ENCODE results near the gene CDK5. TPM values are rescaled to one million over a fixed set of nuclear protein-coding genes. Genes with fewer than 3 reads are reported as not detected.

Gene CDK5
- total RNA-seq, 2 experiments from 2014 or later = 12.5 to 16.7 TPM

DNA sequence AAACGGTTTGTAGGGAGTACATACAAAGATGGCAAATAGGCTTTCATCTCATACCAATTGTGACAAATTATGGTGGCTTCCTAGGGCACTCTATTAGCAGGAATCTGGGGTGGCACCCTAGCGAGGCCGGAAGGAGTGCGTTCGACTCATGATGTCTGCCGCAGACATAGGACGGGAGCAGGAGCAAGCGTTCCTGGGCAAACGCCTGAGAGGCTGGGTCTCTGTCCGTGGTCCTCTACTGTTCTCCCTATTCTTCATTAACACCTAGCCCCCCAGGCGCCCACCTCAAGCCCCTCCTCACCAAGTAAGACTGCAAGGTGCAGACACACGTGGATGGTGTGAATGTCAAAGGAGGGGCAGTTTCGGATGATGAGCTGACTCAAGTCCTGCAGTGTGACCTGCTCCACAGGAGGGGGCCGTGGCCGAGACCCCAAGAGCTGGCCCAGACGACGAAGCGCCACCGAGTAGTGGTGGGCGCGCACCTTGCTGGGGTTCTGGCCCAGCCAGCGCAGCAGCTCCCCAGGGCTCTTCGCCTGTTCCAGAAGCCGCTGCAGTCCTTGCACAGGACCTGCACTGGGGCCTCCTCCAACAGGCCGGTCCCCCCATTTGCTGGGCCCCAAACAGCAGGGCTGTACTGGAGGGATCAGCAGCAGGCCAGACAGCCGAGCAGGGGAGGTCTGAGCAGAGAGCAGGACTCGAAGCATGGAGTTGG lies 21.7 kb upstream of the CDK5 start:
- CTCF ChIA-PET = no interaction called here
- peaks cover 33% of the 10 kb centered on the region for H3K4me1 Mint-ChIP-seq

GRCh38 chr7:151078233-151079040 lies 20.7 kb upstream of the CDK5 start:
- intact Hi-C loops (cut with DNase I, micrococcal nuclease) = no loop called here
- no peaks in the 10 kb centered on the region for H3K27me3 Mint-ChIP-seq
- DNase-seq (no peak), ATAC-seq (no peak)
- H3K36me3 Mint-ChIP-seq (ENCODE audit: low read depth) = peaks cover 22% of the 10 kb centered on the region
- peaks cover 33% of the 10 kb centered on the region for H3K4me1 Mint-ChIP-seq
- peak overlapping the region; percentile 92 for H3K4me3 Mint-ChIP-seq
- H3K27ac Mint-ChIP-seq = peak overlapping the region; percentile 53
- no peaks in the 10 kb centered on the region for H3K9me3 Mint-ChIP-seq (ENCODE audit: low read depth)
- ChIA-PET CTCF (interaction anchor here (0.6 kb wide), 1 partner anchor 270 kb away, joined by 3 read pairs; no protein-coding TSS in a partner anchor), POLR2A (no interaction called here)

More for the DNA sequence above, 21.7 kb upstream of the CDK5 start:
- Mint-ChIP-seq H3K27me3 (no peaks in the 10 kb centered on the region), H3K27ac (peak overlapping the region; percentile 53), H3K4me3 (peak overlapping the region; percentile 92), H3K36me3 (ENCODE audit: low read depth) (peaks cover 21% of the 10 kb centered on the region), H3K9me3 (ENCODE audit: low read depth) (no peaks in the 10 kb centered on the region)
- POLR2A ChIA-PET = no interaction called here
- ATAC-seq (no peak), DNase-seq (no peak)
- intact Hi-C loops (cut with DNase I, micrococcal nuclease) = no loop called here

GRCh38 chr7:151077705-151078232 lies 20.1 kb upstream of the CDK5 start:
- intact Hi-C loops (cut with DNase I, micrococcal nuclease) = no loop called here
- no peak for ATAC-seq
- no peak for DNase-seq
- H3K27ac Mint-ChIP-seq = peak overlapping the region; percentile 21
- H3K9me3 Mint-ChIP-seq (ENCODE audit: low read depth) = no peaks in the 10 kb centered on the region
- peaks cover 21% of the 10 kb centered on the region for H3K36me3 Mint-ChIP-seq (ENCODE audit: low read depth)
- ChIA-PET CTCF (no interaction called here), POLR2A (no interaction called here)
- peak overlapping the region; percentile 26 for H3K4me3 Mint-ChIP-seq
- H3K4me1 Mint-ChIP-seq = peaks cover 31% of the 10 kb centered on the region
- H3K27me3 Mint-ChIP-seq = no peaks in the 10 kb centered on the region

- ChIA-PET POLR2A (no interaction called here), CTCF (interaction anchor here (0.6 to 1.2 kb wide), 2 partner anchors 14 to 47 kb away, joined by 3 read pairs; no protein-coding TSS in a partner anchor)
- H3K27ac Mint-ChIP-seq = no peak overlapping the region
- ATAC-seq (no peak), DNase-seq (peak; percentile 49)
- H3K4me3 Mint-ChIP-seq = no peak overlapping the region
- peaks cover 26% of the 10 kb centered on the region for H3K4me1 Mint-ChIP-seq
- intact Hi-C loops (cut with DNase I, micrococcal nuclease) = no loop called here
- no peaks in the 10 kb centered on the region for H3K9me3 Mint-ChIP-seq (ENCODE audit: low read depth)
- H3K27me3 Mint-ChIP-seq = no peaks in the 10 kb centered on the region
- peaks cover 20% of the 10 kb centered on the region for H3K36me3 Mint-ChIP-seq (ENCODE audit: low read depth)
Observed at GRCh38 chr7:151076863-151077704, 19.4 kb upstream of the CDK5 start.

DNA sequence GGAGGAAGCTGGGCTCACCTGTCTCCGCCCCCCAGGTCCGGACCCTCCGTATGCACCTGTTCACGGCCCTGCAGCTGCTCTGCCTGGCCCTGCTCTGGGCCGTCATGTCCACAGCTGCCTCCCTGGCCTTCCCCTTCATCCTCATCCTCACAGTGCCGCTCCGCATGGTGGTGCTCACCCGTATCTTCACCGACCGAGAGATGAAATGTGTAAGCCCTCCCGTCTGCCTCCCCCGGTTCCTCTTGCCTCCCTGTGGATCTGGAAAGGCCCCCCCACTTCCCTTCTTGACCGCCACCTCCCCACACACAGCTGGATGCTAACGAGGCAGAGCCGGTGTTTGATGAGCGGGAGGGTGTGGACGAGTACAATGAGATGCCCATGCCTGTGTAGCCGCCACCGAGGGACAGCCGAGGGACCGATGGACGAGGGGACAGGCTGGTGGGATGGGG lies 18.3 kb upstream of the CDK5 start:
- DNase-seq (no peak), ATAC-seq (no peak)
- peaks cover 23% of the 10 kb centered on the region for H3K36me3 Mint-ChIP-seq (ENCODE audit: low read depth)
- H3K4me1 Mint-ChIP-seq = peaks cover 19% of the 10 kb centered on the region
- ChIA-PET POLR2A (interaction anchor here (0.6 kb wide), 1 partner anchor 1324 kb away, joined by 6 read pairs; no protein-coding TSS in a partner anchor), CTCF (interaction anchor here (1.2 kb wide), 1 partner anchor 15 kb away, joined by 3 read pairs; no protein-coding TSS in a partner anchor)
- no peak overlapping the region for H3K4me3 Mint-ChIP-seq
- intact Hi-C loops (cut with DNase I, micrococcal nuclease) = no loop called here
- no peaks in the 10 kb centered on the region for H3K27me3 Mint-ChIP-seq
- H3K27ac Mint-ChIP-seq = no peak overlapping the region
- H3K9me3 Mint-ChIP-seq (ENCODE audit: low read depth) = no peaks in the 10 kb centered on the region

DNA sequence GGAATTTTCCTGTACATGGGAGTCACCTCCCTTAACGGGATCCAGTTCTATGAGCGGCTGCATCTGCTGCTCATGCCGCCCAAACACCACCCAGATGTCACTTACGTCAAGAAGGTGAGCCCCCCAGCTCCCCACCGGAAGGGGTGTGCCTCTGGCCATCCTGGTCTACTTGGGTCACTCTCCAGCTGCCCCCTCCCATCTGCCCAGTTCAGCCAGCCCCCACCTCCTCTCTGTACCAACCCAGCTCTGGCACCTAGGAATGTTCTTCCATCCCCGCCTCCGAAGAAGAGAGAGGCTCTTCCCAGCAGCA lies 17.9 kb upstream of the CDK5 start:
- DNase-seq = no peak
- no peak for ATAC-seq
- peaks cover 24% of the 10 kb centered on the region for H3K36me3 Mint-ChIP-seq (ENCODE audit: low read depth)
- ChIA-PET POLR2A (no interaction called here), CTCF (interaction anchor here (1.2 kb wide), 1 partner anchor 15 kb away, joined by 3 read pairs; no protein-coding TSS in a partner anchor)
- peaks cover 19% of the 10 kb centered on the region for H3K4me1 Mint-ChIP-seq
- peak overlapping the region; percentile 25 for H3K27ac Mint-ChIP-seq
- no peak overlapping the region for H3K4me3 Mint-ChIP-seq
- no peaks in the 10 kb centered on the region for H3K27me3 Mint-ChIP-seq
- intact Hi-C loops (cut with DNase I, micrococcal nuclease) = no loop called here
- no peaks in the 10 kb centered on the region for H3K9me3 Mint-ChIP-seq (ENCODE audit: low read depth)

DNA sequence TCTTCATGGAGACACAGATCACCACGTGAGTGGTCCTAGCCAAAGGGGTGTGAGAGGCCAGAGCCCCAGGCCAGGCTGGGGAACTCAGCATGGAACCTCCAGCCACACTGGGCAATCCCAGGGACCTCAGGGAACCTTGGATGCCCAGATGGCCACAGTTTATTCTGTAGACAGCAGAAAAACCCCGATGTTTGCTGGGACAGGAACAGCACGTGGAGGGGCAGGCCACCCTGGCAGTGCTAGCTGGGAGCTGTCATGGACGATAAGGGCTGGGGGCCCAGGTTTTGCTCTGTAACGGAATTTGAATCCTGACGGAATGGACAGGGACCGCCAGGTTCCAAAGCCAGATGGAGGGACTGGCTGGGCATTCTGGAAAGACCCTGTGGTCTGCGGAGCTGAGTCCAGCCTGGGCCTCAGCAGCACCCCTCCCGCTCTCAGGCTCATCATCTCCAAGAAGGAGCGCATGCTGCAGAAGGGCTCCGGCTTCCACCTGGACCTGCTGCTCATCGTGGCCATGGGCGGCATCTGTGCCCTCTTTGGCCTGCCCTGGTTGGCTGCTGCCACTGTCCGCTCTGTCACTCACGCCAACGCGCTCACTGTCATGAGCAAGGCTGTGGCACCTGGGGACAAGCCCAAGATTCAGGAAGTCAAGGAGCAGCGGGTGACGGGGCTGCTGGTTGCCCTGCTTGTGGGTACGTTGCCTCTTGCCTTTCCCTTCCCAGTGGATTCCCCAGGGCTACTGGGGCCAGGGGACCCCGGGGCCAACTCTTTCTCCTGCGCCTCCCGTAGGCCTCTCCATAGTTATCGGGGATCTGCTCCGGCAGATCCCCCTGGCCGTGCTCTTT lies 17.3 kb upstream of the CDK5 start:
- peaks cover 26% of the 10 kb centered on the region for H3K36me3 Mint-ChIP-seq (ENCODE audit: low read depth)
- DNase-seq (no peak), ATAC-seq (no peak)
- no peak overlapping the region for H3K4me3 Mint-ChIP-seq
- H3K9me3 Mint-ChIP-seq (ENCODE audit: low read depth) = no peaks in the 10 kb centered on the region
- ChIA-PET POLR2A (no interaction called here), CTCF (no interaction called here)
- intact Hi-C loops (cut with DNase I, micrococcal nuclease) = no loop called here
- H3K27me3 Mint-ChIP-seq = no peaks in the 10 kb centered on the region
- H3K4me1 Mint-ChIP-seq = peaks cover 19% of the 10 kb centered on the region
- H3K27ac Mint-ChIP-seq = peak overlapping the region; percentile 25

DNA sequence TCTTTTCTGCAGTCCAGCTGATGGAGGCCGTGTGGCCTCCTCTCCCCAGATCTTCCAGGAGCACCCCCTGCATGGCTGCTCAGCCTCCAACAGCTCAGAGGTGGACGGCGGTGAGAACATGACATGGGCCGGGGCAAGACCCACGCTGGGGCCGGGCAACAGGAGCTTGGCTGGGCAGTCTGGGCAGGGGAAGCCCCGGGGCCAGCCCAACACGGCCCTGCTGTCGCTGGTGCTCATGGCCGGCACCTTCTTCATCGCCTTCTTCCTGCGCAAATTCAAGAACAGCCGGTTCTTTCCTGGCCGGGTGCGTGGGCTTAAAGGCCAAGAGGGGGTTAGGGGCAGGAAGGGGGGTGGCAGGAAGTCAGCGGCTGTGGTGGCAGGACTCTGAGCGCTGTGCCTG lies 16.3 kb upstream of the CDK5 start:
- H3K27me3 Mint-ChIP-seq = no peaks in the 10 kb centered on the region
- H3K9me3 Mint-ChIP-seq (ENCODE audit: low read depth) = no peaks in the 10 kb centered on the region
- DNase-seq (no peak), ATAC-seq (no peak)
- ChIA-PET POLR2A (interaction anchor here (0.6 kb wide), 1 partner anchor 52 kb away, joined by 3 read pairs; no protein-coding TSS in a partner anchor), CTCF (interaction anchor here (0.7 kb wide), 1 partner anchor 111 kb away, joined by 3 read pairs; no protein-coding TSS in a partner anchor)
- H3K36me3 Mint-ChIP-seq (ENCODE audit: low read depth) = peaks cover 25% of the 10 kb centered on the region
- H3K4me3 Mint-ChIP-seq = no peak overlapping the region
- intact Hi-C loops (cut with DNase I, micrococcal nuclease) = no loop called here
- no peak overlapping the region for H3K27ac Mint-ChIP-seq
- H3K4me1 Mint-ChIP-seq = peaks cover 10% of the 10 kb centered on the region

DNA sequence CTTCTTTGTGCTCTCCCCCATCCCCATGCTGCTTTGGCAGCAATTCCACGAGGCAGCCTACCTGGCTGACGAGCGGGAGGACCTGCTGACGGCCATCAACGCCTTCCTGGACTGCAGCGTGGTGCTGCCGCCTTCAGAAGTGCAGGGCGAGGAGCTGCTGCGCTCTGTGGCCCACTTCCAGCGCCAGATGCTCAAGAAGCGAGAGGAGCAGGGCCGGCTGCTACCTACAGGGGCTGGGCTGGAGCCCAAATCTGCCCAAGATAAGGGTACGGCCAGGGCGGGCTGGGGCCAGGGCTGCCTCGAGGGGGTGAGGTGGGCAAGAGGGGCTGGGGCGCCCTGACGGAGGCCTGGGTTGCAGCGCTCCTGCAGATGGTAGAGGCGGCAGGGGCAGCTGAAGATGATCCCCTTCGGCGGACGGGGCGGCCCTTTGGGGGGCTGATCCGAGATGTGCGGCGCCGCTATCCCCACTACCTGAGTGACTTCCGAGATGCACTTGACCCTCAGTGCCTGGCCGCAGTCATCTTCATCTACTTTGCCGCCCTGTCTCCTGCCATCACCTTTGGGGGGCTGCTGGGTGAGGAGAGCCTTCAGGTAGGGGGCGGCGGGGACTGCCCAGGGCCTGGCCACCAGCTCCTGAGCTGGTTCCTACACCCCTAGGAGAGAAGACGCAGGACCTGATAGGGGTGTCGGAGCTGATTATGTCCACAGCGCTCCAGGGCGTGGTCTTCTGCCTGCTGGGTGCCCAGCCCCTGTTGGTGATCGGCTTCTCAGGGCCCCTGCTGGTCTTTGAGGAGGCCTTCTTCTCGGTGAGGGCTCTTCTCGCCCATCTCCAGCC lies 13.6 kb upstream of the CDK5 start:
- H3K36me3 Mint-ChIP-seq (ENCODE audit: low read depth) = peaks cover 21% of the 10 kb centered on the region
- H3K4me3 Mint-ChIP-seq = no peak overlapping the region
- no peaks in the 10 kb centered on the region for H3K4me1 Mint-ChIP-seq
- ChIA-PET POLR2A (interaction anchor here (0.5 kb wide), 1 partner anchor 451 kb away, joined by 10 read pairs; no protein-coding TSS in a partner anchor), CTCF (no interaction called here)
- no peaks in the 10 kb centered on the region for H3K9me3 Mint-ChIP-seq (ENCODE audit: low read depth)
- H3K27ac Mint-ChIP-seq = no peak overlapping the region
- H3K27me3 Mint-ChIP-seq = no peaks in the 10 kb centered on the region
- intact Hi-C loops (cut with DNase I, micrococcal nuclease) = no loop called here
- ATAC-seq (no peak), DNase-seq (no peak)

GRCh38 chr7:151070574-151070960 lies 12.9 kb upstream of the CDK5 start:
- H3K27ac Mint-ChIP-seq = no peak overlapping the region
- ChIA-PET POLR2A (no interaction called here), CTCF (no interaction called here)
- H3K4me1 Mint-ChIP-seq = no peaks in the 10 kb centered on the region
- no peaks in the 10 kb centered on the region for H3K9me3 Mint-ChIP-seq (ENCODE audit: low read depth)
- no peak for DNase-seq
- peaks cover 22% of the 10 kb centered on the region for H3K36me3 Mint-ChIP-seq (ENCODE audit: low read depth)
- no peaks in the 10 kb centered on the region for H3K27me3 Mint-ChIP-seq
- intact Hi-C loops (cut with DNase I, micrococcal nuclease) = no loop called here
- no peak for ATAC-seq
- H3K4me3 Mint-ChIP-seq = no peak overlapping the region
